Duodenal mucosa (tissue), 2 donors: ENCODE results near the gene GTF3C2.

Source experiments
- H3K27ac ChIP-seq: one replicate; pipeline ENCODE4 v1.7.0; 2013; ENCODE audit warnings: low read depth, low read length
- H3K27me3 ChIP-seq, 2 donors: one replicate each; pipeline ENCODE4 v1.7.0; 2013; ENCODE audit warnings: low read length in 2 of 2, control low read depth in 1 of 2; ENCODE audit not compliant: insufficient read depth in 2 of 2, control insufficient read depth in 1 of 2
- H3K36me3 ChIP-seq, 2 donors: one replicate each; pipeline ENCODE4 v1.7.0; 2013; ENCODE audit warnings: low read length in 2 of 2, control low read depth in 1 of 2; ENCODE audit not compliant: insufficient read depth in 2 of 2, control insufficient read depth in 1 of 2
- H3K4me1 ChIP-seq, 2 donors: one replicate each; pipeline ENCODE4 v1.7.0; 2013; ENCODE audit warnings: low read length in 2 of 2, control low read depth in 1 of 2; ENCODE audit not compliant: insufficient read depth in 2 of 2, control insufficient read depth in 1 of 2
- H3K4me3 ChIP-seq, 2 donors: one replicate each; pipeline ENCODE4 v1.7.0; 2013; ENCODE audit warnings: low read length in 2 of 2, low read depth in 1 of 2
- H3K9ac ChIP-seq, 2 donors: one replicate each; pipeline ENCODE4 v1.7.0; 2013; ENCODE audit warnings: low read length in 2 of 2, low read depth in 1 of 2
- H3K9me3 ChIP-seq, 2 donors: one replicate each; pipeline ENCODE4 v1.7.0; 2013; ENCODE audit warnings: low read length in 2 of 2, control low read depth in 1 of 2; ENCODE audit not compliant: control insufficient read depth in 1 of 2

GTF3C2 gene

GRCh38 chr2:27298391-27299080, 58.0 kb downstream of the GTF3C2 start:
- Histone ChIP-seq H3K9ac (no peak overlapping the region), H3K27ac (no peak overlapping the region), H3K36me3 (no peaks in the 10 kb centered on the region), H3K27me3 (peaks cover 2 to 6% of the 10 kb centered on the region in 2 donors), H3K4me1 (no peaks in the 10 kb centered on the region), H3K9me3 (no peaks in the 10 kb centered on the region), H3K4me3 (no peak overlapping the region)

- peaks cover 2 to 6% of the 10 kb centered on the region in 2 donors for H3K27me3 ChIP-seq
- H3K9me3 ChIP-seq, result no peaks in the 10 kb centered on the region
- H3K27ac ChIP-seq, result no peak overlapping the region
- no peaks in the 10 kb centered on the region for H3K4me1 ChIP-seq
- H3K4me3 ChIP-seq, result no peak overlapping the region
- H3K9ac ChIP-seq, result no peak overlapping the region
- no peaks in the 10 kb centered on the region for H3K36me3 ChIP-seq
Observed at GRCh38 chr2:27297195-27297594, 59.4 kb downstream of the GTF3C2 start.

GRCh38 chr2:27296481-27296880, 60.1 kb downstream of the GTF3C2 start:
- no peaks in the 10 kb centered on the region for H3K36me3 ChIP-seq

GRCh38 chr2:27294928-27295327, 61.6 kb downstream of the GTF3C2 start:
- no peak overlapping the region for H3K27ac ChIP-seq
- peaks cover 8 to 11% of the 10 kb centered on the region in 2 donors for H3K27me3 ChIP-seq
- H3K4me3 ChIP-seq, result no peak overlapping the region
- H3K9me3 ChIP-seq, result no peaks in the 10 kb centered on the region
- H3K9ac ChIP-seq, result no peak overlapping the region
- H3K36me3 ChIP-seq, result no peaks in the 10 kb centered on the region
- no peaks in the 10 kb centered on the region for H3K4me1 ChIP-seq

More at GRCh38 chr2:27296481-27296880, 60.1 kb downstream of the GTF3C2 start:
- Histone ChIP-seq H3K9me3 (no peaks in the 10 kb centered on the region), H3K27ac (no peak overlapping the region), H3K27me3 (peaks cover 7 to 11% of the 10 kb centered on the region in 2 donors), H3K9ac (no peak overlapping the region), H3K4me1 (no peaks in the 10 kb centered on the region), H3K4me3 (no peak overlapping the region)

- Histone ChIP-seq H3K27me3 (peaks cover 5 to 8% of the 10 kb centered on the region in 2 donors), H3K4me1 (no peaks in the 10 kb centered on the region), H3K36me3 (no peaks in the 10 kb centered on the region), H3K9ac (no peak overlapping the region), H3K4me3 (no peak overlapping the region), H3K9me3 (no peaks in the 10 kb centered on the region), H3K27ac (no peak overlapping the region)
Observed at GRCh38 chr2:27291865-27292264, 64.7 kb downstream of the GTF3C2 start.

GRCh38 chr2:27290549-27290948, 66.0 kb downstream of the GTF3C2 start:
- Histone ChIP-seq H3K4me1 (no peaks in the 10 kb centered on the region), H3K4me3 (no peak overlapping the region), H3K27me3 (peaks cover 5 to 6% of the 10 kb centered on the region in 2 donors), H3K27ac (no peak overlapping the region), H3K9me3 (no peaks in the 10 kb centered on the region), H3K36me3 (no peaks in the 10 kb centered on the region), H3K9ac (no peak overlapping the region)

GRCh38 chr2:27288610-27289009, 68.0 kb downstream of the GTF3C2 start:
- Histone ChIP-seq H3K4me3 (no peak overlapping the region), H3K36me3 (no peaks in the 10 kb centered on the region), H3K9me3 (no peaks in the 10 kb centered on the region), H3K4me1 (no peaks in the 10 kb centered on the region), H3K9ac (no peak overlapping the region), H3K27ac (no peak overlapping the region), H3K27me3 (peaks cover 8 to 16% of the 10 kb centered on the region in 2 donors)

GRCh38 chr2:27285481-27285880, 71.1 kb downstream of the GTF3C2 start:
- H3K36me3 ChIP-seq, result no peaks in the 10 kb centered on the region

GRCh38 chr2:27284996-27285395, 71.6 kb downstream of the GTF3C2 start:
- H3K9ac ChIP-seq, result no peak overlapping the region
- no peaks in the 10 kb centered on the region for H3K9me3 ChIP-seq
- no peak overlapping the region for H3K4me3 ChIP-seq
- H3K27ac ChIP-seq, result no peak overlapping the region
- H3K27me3 ChIP-seq, result peaks cover 25 to 26% of the 10 kb centered on the region in 2 donors
- no peaks in the 10 kb centered on the region for H3K36me3 ChIP-seq
- no peaks in the 10 kb centered on the region for H3K4me1 ChIP-seq

More at GRCh38 chr2:27285481-27285880, 71.1 kb downstream of the GTF3C2 start:
- no peaks in the 10 kb centered on the region for H3K9me3 ChIP-seq
- H3K4me1 ChIP-seq, result no peaks in the 10 kb centered on the region
- H3K9ac ChIP-seq, result no peak overlapping the region
- no peak overlapping the region for H3K27ac ChIP-seq
- H3K4me3 ChIP-seq, result no peak overlapping the region
- peaks cover 24 to 26% of the 10 kb centered on the region in 2 donors for H3K27me3 ChIP-seq

GRCh38 chr2:27282892-27283291, 73.7 kb downstream of the GTF3C2 start:
- Histone ChIP-seq H3K9me3 (no peaks in the 10 kb centered on the region), H3K4me3 (no peak overlapping the region), H3K36me3 (no peaks in the 10 kb centered on the region), H3K27ac (no peak overlapping the region), H3K4me1 (no peaks in the 10 kb centered on the region), H3K27me3 (peaks cover 25 to 26% of the 10 kb centered on the region in 2 donors), H3K9ac (no peak overlapping the region)
